H1 (cell line): ENCODE data around the gene TENT5A. TPM values are rescaled to one million over a fixed set of nuclear protein-coding genes. Genes with fewer than 3 reads are reported as not detected.

Experiments used
- CTCF ChIA-PET: fragments of 300-600 bp; sonication (Branson Sonifier 250); formaldehyde crosslinking; loops from one replicate; lab custom pipeline; 2021; ENCODE audit not compliant: partially characterized antibody; lab: Charles Lee
- POLR2A ChIA-PET: fragments of 300-600 bp; sonication (Branson Sonifier 250); formaldehyde crosslinking; loops from one replicate; lab custom pipeline; 2021; ENCODE audit warnings: inconsistent platforms; ENCODE audit not compliant: partially characterized antibody; lab: Charles Lee
- DNase-seq, 2 experiments: peaks; one replicate each; pipeline versions ENCODE4 v3.0.0 to v3.0.0-alpha.2; 2010 to 2022; ENCODE audit warnings: low spot score in 2 of 2, low read depth in 1 of 2, mixed read lengths in 1 of 2
- FAIRE-seq: peaks from 2 replicates; lab custom pipeline; 2011; peaks lifted over from hg19 to GRCh38; lab: Jason Lieb, UNC
- H2AFZ ChIP-seq: 2 replicates; pipeline ENCODE4 v1.8.1; 2012; ENCODE audit warnings: low read length, inconsistent platforms
- H2AK5ac ChIP-seq: 2 replicates; pipeline ENCODE4 v1.6.1; 2013; ENCODE audit warnings: low read depth, low read length
- H2BK120ac ChIP-seq: replicated peaks from 2 replicates; pipeline ENCODE3; 2013; ENCODE audit warnings: low read depth, low read length, inconsistent platforms
- H2BK12ac ChIP-seq: 2 replicates; pipeline ENCODE4 v1.6.1; 2013; ENCODE audit warnings: low read depth, low read length
- H2BK15ac ChIP-seq: 2 replicates; pipeline ENCODE4 v1.6.1; 2013; ENCODE audit warnings: low read length
- H2BK20ac ChIP-seq: 2 replicates; pipeline ENCODE4 v1.6.1; 2013; ENCODE audit warnings: low read length
- H2BK5ac ChIP-seq: 2 replicates; pipeline ENCODE4 v1.6.1; 2013; ENCODE audit warnings: low read depth, low read length
- H3K14ac ChIP-seq: 2 replicates; pipeline ENCODE4 v1.6.1; 2013; ENCODE audit warnings: inconsistent platforms; ENCODE audit not compliant: insufficient read length
- H3K18ac ChIP-seq: 2 replicates; pipeline ENCODE4 v1.6.1; 2013; ENCODE audit warnings: low read length; ENCODE audit errors: extremely low read depth
- H3K23ac ChIP-seq: 2 replicates; pipeline ENCODE4 v1.6.1; 2013; ENCODE audit warnings: inconsistent platforms; ENCODE audit not compliant: insufficient read length
- H3K23me2 ChIP-seq: 2 replicates; pipeline ENCODE4 v1.6.1; 2013; ENCODE audit warnings: low read depth, low read length
- H3K27ac ChIP-seq: 2 replicates; pipeline ENCODE4 v1.6.1; 2011; ENCODE audit warnings: low read depth, low read length, inconsistent platforms
- H3K27me3 ChIP-seq, 4 experiments: replicated peaks in 1 of 4; 1 replicate in 1 of 4; 2 replicates in 3 of 4; pipeline versions ENCODE4 v1.6.1 to v1.8.1; 2011 to 2013; ENCODE audit warnings: low read length in 3 of 4, mild to moderate bottlenecking in 3 of 4, inconsistent platforms in 2 of 4, mixed read lengths in 2 of 4, moderate library complexity in 1 of 4; ENCODE audit not compliant: control insufficient read depth in 3 of 4, insufficient read depth in 3 of 4; ENCODE audit errors: extremely low read depth in 1 of 4
- H3K36me3 ChIP-seq, 4 experiments: 2 replicates each; pipeline versions ENCODE4 v1.6.1 to v1.8.1; 2011 to 2013; ENCODE audit warnings: mild to moderate bottlenecking in 4 of 4, low read length in 3 of 4, moderate library complexity in 2 of 4, control low read depth in 1 of 4, inconsistent platforms in 1 of 4; ENCODE audit not compliant: insufficient read depth in 4 of 4, control insufficient read depth in 2 of 4
- H3K4ac ChIP-seq: replicated peaks from 2 replicates; pipeline ENCODE3; 2013; ENCODE audit warnings: low read length, low read depth, mixed read lengths, inconsistent platforms; ENCODE audit not compliant: insufficient read length
- H3K4me1 ChIP-seq, 4 experiments: replicated peaks in 1 of 4; 1 replicate in 1 of 4; 2 replicates in 3 of 4; pipeline versions ENCODE4 v1.6.1 to v1.8.1; 2011 to 2013; ENCODE audit warnings: low read length in 3 of 4, inconsistent platforms in 2 of 4, mixed read lengths in 1 of 4; ENCODE audit not compliant: insufficient read depth in 4 of 4, control insufficient read depth in 3 of 4
- H3K4me2 ChIP-seq, 2 experiments: 2 replicates each; pipeline versions ENCODE4 v1.6.1 to v1.8.1; 2011 to 2013; ENCODE audit warnings: low read depth in 2 of 2, low read length in 2 of 2, control low read depth in 1 of 2, inconsistent platforms in 1 of 2, mild to moderate bottlenecking in 1 of 2; ENCODE audit not compliant: insufficient read depth in 1 of 2
- H3K4me3 ChIP-seq, 4 experiments: fragments of 200-600, 300-600 bp in 1 of 4; sonication (generic), shearing (Covaris generic), sonication (Bioruptor Twin) in 1 of 4; 2 replicates each; pipeline versions ENCODE4 v1.5.1 to v1.8.1; 2011 to 2016; ENCODE audit warnings: low read length in 4 of 4, low read depth in 3 of 4, control low read depth in 2 of 4, inconsistent platforms in 2 of 4, mild to moderate bottlenecking in 2 of 4, mixed read lengths in 1 of 4, moderate library complexity in 1 of 4; ENCODE audit not compliant: insufficient read depth in 2 of 4; ENCODE audit errors: extremely low read depth in 1 of 4
- H3K56ac ChIP-seq: replicated peaks from 2 replicates; pipeline ENCODE3; 2013; ENCODE audit warnings: low read depth, mild to moderate bottlenecking, mixed read lengths, low read length, inconsistent platforms; ENCODE audit not compliant: insufficient read length
- H3K79me1 ChIP-seq: 2 replicates; pipeline ENCODE4 v1.6.1; 2013; ENCODE audit warnings: low read depth, low read length, control low read depth
- H3K79me2 ChIP-seq, 2 experiments: 2 replicates each; pipeline versions ENCODE4 v1.6.1 to v1.8.1; 2012 to 2013; ENCODE audit warnings: low read length in 2 of 2, mild to moderate bottlenecking in 2 of 2, inconsistent platforms in 1 of 2; ENCODE audit not compliant: insufficient read depth in 2 of 2, control insufficient read depth in 1 of 2
- H3K9ac ChIP-seq, 4 experiments: replicated peaks in 1 of 4; 1 replicate in 1 of 4; 2 replicates in 3 of 4; pipeline versions ENCODE4 v1.6.1 to v1.8.1; 2011 to 2013; ENCODE audit warnings: low read depth in 3 of 4, low read length in 3 of 4, control low read depth in 2 of 4, mild to moderate bottlenecking in 2 of 4, moderate library complexity in 2 of 4, inconsistent platforms in 1 of 4; ENCODE audit errors: extremely low read depth in 1 of 4
- H3K9me3 ChIP-seq, 2 experiments: 2 replicates each; pipeline versions ENCODE4 v1.6.1 to v1.8.1; 2012 to 2013; ENCODE audit warnings: mild to moderate bottlenecking in 2 of 2, moderate library complexity in 2 of 2, control low read depth in 1 of 2, inconsistent platforms in 1 of 2, low read depth in 1 of 2, low read length in 1 of 2, mixed read lengths in 1 of 2; ENCODE audit not compliant: insufficient read depth in 2 of 2
- H4K20me1 ChIP-seq, 2 experiments: replicated peaks in 1 of 2; 2 replicates each; pipeline versions ENCODE3 to v1.8.1; 2011 to 2013; ENCODE audit warnings: inconsistent platforms in 2 of 2, low read length in 2 of 2, mild to moderate bottlenecking in 1 of 2; ENCODE audit not compliant: insufficient read depth in 2 of 2, control insufficient read depth in 1 of 2
- H4K5ac ChIP-seq: 2 replicates; pipeline ENCODE4 v1.6.1; 2013; ENCODE audit warnings: low read length, low read depth, mixed read lengths, inconsistent platforms; ENCODE audit not compliant: insufficient read length
- H4K8ac ChIP-seq: 2 replicates; pipeline ENCODE4 v1.8.0; 2013; ENCODE audit warnings: mild to moderate bottlenecking, moderate library complexity, low read length, inconsistent platforms; ENCODE audit not compliant: insufficient read depth; ENCODE audit errors: extremely low read depth
- H4K91ac ChIP-seq: replicated peaks from 2 replicates; pipeline ENCODE3; 2013; ENCODE audit warnings: low read length, mixed read lengths, inconsistent platforms; ENCODE audit not compliant: insufficient read length
- JUN ChIP-seq: IDR thresholded peaks from 2 replicates; pipeline ENCODE4 v1.6.1; 2011; ENCODE audit warnings: low read depth, mild to moderate bottlenecking, improper control_type of control experiment, low read length
- JUND ChIP-seq: IDR thresholded peaks from 2 replicates; pipeline ENCODE4 v1.6.1; 2011; ENCODE audit warnings: mild to moderate bottlenecking, improper control_type of control experiment, low read length
- KDM5A ChIP-seq: fragments of 200-600 bp; IDR thresholded peaks from 2 replicates; pipeline ENCODE4 v1.7.1; 2012; ENCODE audit warnings: mild to moderate bottlenecking, low read length, inconsistent platforms, mixed read lengths
- POLR2A ChIP-seq, 2 experiments: IDR thresholded peaks; 1 replicate in 1 of 2; 2 replicates in 1 of 2; pipeline ENCODE4 v1.6.1; 2011; ENCODE audit warnings: low read depth in 2 of 2, low read length in 2 of 2, mild to moderate bottlenecking in 2 of 2; ENCODE audit errors: control extremely low read depth in 1 of 2
- RBBP5 ChIP-seq: IDR thresholded peaks from 2 replicates; pipeline ENCODE4 v1.7.1; 2012; ENCODE audit warnings: low read depth, mild to moderate bottlenecking, inconsistent platforms, low read length, moderate library complexity, borderline replicate concordance
- RFX5 ChIP-seq: IDR thresholded peaks from 2 replicates; pipeline ENCODE4 v1.6.1; 2011; ENCODE audit warnings: low read depth, low read length, improper control_type of control experiment, borderline replicate concordance
- SUZ12 ChIP-seq: fragments of 200-600 bp; sonication (generic); IDR thresholded peaks from 2 replicates; pipeline ENCODE4 v1.6.1; 2012; ENCODE audit warnings: mild to moderate bottlenecking, inconsistent platforms, low read length, moderate library complexity, mixed read lengths
- YY1 ChIP-seq: IDR thresholded peaks from 2 replicates; pipeline ENCODE4 v1.6.1; 2011; ENCODE audit warnings: low read depth, mild to moderate bottlenecking, low read length
- WGBS, 2 experiments: shearing (Covaris generic) in 1 of 2; methylation state at CpG; one replicate each; pipeline versions ENCODE4 v1.1.6 to v1.1.7; 2013 to 2015; ENCODE audit warnings: low lambda C conversion rate in 2 of 2, mixed read lengths in 2 of 2, inconsistent platforms in 1 of 2, low coverage in 1 of 2, missing lambda C conversion rate in 1 of 2; ENCODE audit not compliant: insufficient replicate concordance in 2 of 2, insufficient coverage in 1 of 2, insufficient read length in 1 of 2; ENCODE audit errors: extremely low coverage in 1 of 2, missing lambda C conversion rate in 1 of 2; 5-methylcytosine and 5-hydroxymethylcytosine counted together
- polyA plus RNA-seq, 7 experiments: library from polyadenylated mRNA; depleted of rRNA in 3 of 7; stranded (reverse) in 5 of 7; unstranded in 2 of 7; fragments of >200 nt in 5 of 7; fragments of 200-250 nt in 2 of 7; gene quantifications; 1 replicate in 5 of 7; 2 replicates in 1 of 7; 4 replicates in 1 of 7; pipeline versions ENCODE4 v1.2.1 to v1.2.3, GENCODE V29; 2011 to 2013; ENCODE audit warnings: missing spikeins in 2 of 7, mixed read lengths in 2 of 7
- total RNA-seq: library from RNA; stranded (reverse); fragmentation: NEBNext Ultra II Directional; extraction: Animal tissue kit (Norgen Biotek cat#: 25700); gene quantifications from 2 replicates; pipeline ENCODE4 v1.2.1, GENCODE V29; 2021
- TF ChIP-seq, protein P1 (sequence below), 3 experiments: IDR thresholded peaks; 1 replicate in 2 of 3; 2 replicates in 1 of 3; pipeline versions ENCODE4 v1.5.1 to v1.6.1; 2011; ENCODE audit warnings: low read length in 3 of 3, mild to moderate bottlenecking in 3 of 3, inconsistent platforms in 2 of 3, low read depth in 1 of 3, moderate library complexity in 1 of 3; ENCODE audit not compliant: insufficient read depth in 1 of 3; ENCODE audit errors: control extremely low read depth in 1 of 3

Gene TENT5A
- total and polyA plus RNA-seq, 2 of the 8 experiments (the other 6 are each of a cell fraction or from before 2014, with no cell fraction given) = 0.91 to 2.9 TPM

DNA sequence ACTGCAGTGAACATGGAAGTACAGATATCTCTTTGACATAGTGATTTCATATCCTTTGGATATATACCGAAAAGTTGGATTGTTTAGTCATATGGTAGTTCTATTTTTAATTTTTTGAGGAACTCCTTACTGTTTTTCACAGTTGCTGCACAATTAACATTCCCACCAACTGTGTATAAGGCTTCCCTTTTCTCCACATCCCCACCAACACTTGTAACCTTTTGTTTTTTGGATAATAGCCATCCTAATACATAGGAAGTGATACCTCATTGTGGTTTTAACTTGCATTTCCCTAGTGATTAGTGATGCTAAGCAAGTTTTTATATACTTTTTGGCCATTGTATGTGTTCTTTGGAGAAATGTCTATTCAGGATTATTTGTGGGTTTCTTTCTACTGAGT is 45.1 kb upstream of the TENT5A start:
- Histone ChIP-seq H4K8ac (no peak overlapping the region), H3K79me2 (no peaks in the 10 kb centered on the region), H2BK12ac (no peak overlapping the region), H3K18ac (no peak overlapping the region), H2AFZ (no peak overlapping the region), H3K4ac (no peak overlapping the region), H2BK120ac (no peak overlapping the region), H4K20me1 (no peaks in the 10 kb centered on the region), H3K23me2 (no peaks in the 10 kb centered on the region), H3K27me3 (peaks cover 0 to 1% (median 0%) of the 10 kb centered on the region in 4 experiments; a peak in 1 of 7 replicates), H3K14ac (no peak overlapping the region), H2BK15ac (no peak overlapping the region), H3K9me3 (no peaks in the 10 kb centered on the region), H3K79me1 (no peaks in the 10 kb centered on the region), H3K56ac (no peak overlapping the region), H3K27ac (no peak overlapping the region), H2BK5ac (no peak overlapping the region), H2BK20ac (no peak overlapping the region), H4K91ac (no peak overlapping the region), H4K5ac (no peak overlapping the region), H3K4me1 (no peaks in the 10 kb centered on the region), H3K9ac (no peak overlapping the region), H3K23ac (no peak overlapping the region), H2AK5ac (no peak overlapping the region), H3K36me3 (no peaks in the 10 kb centered on the region), H3K4me2 (no peak overlapping the region), H3K4me3 (no peak overlapping the region)
- ChIA-PET CTCF (no interaction called here), POLR2A (no interaction called here)
- WGBS, 2 experiments = 78% methylated on average over 1 of the region's 1 CpG; no CpG with 5 or more reads in 1 of the 2 experiments
- DNase-seq (no peak), FAIRE-seq (no peak)
- TF ChIP-seq YY1 (no peak), POLR2A (IDR thresholded peaks at IDR 0.05; ENCODE audit: control extremely low read depth in 1 of 2, low read depth in 2 of 2, low read length in 2 of 2) (no peak), RFX5 (no peak), RBBP5 (no peak), JUN (no peak), JUND (no peak), SUZ12 (no peak), KDM5A (no peak)
- TF ChIP-seq, protein P1, sequence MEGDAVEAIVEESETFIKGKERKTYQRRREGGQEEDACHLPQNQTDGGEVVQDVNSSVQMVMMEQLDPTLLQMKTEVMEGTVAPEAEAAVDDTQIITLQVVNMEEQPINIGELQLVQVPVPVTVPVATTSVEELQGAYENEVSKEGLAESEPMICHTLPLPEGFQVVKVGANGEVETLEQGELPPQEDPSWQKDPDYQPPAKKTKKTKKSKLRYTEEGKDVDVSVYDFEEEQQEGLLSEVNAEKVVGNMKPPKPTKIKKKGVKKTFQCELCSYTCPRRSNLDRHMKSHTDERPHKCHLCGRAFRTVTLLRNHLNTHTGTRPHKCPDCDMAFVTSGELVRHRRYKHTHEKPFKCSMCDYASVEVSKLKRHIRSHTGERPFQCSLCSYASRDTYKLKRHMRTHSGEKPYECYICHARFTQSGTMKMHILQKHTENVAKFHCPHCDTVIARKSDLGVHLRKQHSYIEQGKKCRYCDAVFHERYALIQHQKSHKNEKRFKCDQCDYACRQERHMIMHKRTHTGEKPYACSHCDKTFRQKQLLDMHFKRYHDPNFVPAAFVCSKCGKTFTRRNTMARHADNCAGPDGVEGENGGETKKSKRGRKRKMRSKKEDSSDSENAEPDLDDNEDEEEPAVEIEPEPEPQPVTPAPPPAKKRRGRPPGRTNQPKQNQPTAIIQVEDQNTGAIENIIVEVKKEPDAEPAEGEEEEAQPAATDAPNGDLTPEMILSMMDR (IDR thresholded peaks at IDR 0.05; ENCODE audit: control extremely low read depth in 1 of 3, insufficient read depth in 1 of 3, low read depth in 1 of 3, low read length in 3 of 3) = no peak
